ENCODE measurements around the gene FHIP2A.
"Not testable (repeated sequence)": the region's sequence is repeated elsewhere in the genome, so short reads cannot be mapped to it uniquely, and the experiment has no call there.

FHIP2A gene

DNA sequence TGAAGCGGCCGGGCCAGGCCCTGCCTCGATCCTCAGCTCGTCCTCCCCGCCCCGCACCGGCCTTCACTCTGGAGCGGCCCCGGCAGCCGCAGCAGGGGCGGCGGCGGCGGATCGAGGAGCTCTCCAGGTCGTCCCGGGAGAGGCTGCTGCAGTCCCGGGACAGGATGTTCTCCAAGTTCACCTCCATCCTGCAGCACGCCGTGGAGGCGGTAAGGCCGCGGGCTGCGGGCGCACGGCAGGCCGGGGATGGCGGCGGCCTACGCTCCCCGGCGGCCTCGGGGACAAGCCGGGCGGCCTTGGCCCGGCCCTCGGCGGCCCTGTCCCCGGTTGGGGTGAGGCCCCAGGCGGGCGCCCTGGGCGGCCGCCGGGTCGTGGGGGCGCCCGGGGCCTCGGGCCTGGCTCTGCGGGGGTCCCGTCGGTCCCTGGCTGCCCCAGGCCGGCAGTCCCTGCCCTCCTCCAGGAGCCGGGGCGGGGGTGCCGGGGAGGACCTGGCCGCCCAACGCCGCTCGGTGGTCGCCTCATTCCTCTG is 399 bp downstream of the FHIP2A start:
- FAIRE-seq: no peak

GRCh38 chr10:114822444-114823076 is 980 bp downstream of the FHIP2A start:
- FAIRE-seq: peak; percentile 96

GRCh38 chr10:114823077-114823463 is 1.5 kb downstream of the FHIP2A start:
- FAIRE-seq: peak; percentile 53

DNA sequence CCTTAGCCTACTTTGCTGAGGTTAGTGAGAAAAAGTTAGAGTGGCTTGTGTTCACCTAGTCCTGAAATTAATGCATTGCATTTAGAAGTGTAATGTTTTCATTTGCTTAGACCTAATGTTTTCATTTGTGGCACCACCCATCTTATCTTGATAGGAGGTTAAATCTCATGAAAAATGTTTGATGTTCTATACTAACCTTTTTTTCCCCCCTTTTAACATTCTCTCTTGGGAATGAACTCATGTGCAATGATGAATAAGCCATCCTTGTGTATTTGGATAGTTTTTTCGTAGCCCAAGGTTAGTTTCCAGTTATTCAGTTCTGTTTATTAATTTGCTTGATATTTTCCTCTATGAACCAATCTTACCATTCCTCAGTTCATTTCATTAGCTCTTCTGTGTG is 2.8 kb downstream of the FHIP2A start:
- no peak for FAIRE-seq

GRCh38 chr10:114825513-114826253 is 4.1 kb downstream of the FHIP2A start:
- no peak for FAIRE-seq

GRCh38 chr10:114829160-114829909 is 7.8 kb downstream of the FHIP2A start:
- no peak for FAIRE-seq

GRCh38 chr10:114831186-114831867 is 9.7 kb downstream of the FHIP2A start:
- no peak for FAIRE-seq

DNA sequence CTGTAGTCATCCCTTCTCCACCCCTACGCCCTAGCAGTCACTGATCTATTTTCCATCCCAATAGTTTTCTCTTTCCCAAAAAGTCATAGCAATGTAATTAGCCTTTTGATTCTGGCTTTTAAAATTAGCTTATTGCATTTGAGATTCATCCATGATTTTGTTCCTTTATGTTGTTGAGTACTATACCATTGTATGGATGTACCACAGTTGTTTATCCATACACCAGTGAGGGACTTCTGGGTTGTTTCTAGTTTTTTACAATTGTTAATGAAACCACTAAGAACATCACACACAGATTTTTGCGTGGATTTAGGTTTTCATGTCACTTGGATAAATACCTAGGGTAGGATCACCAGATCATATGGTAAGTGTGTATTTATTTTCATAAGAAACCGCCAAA is 16.1 kb downstream of the FHIP2A start:
- no peak for FAIRE-seq

GRCh38 chr10:114839901-114840300 is 18.3 kb downstream of the FHIP2A start:
- no peak for FAIRE-seq

- no peak for FAIRE-seq
Observed at GRCh38 chr10:114845978-114846693, 24.6 kb downstream of the FHIP2A start.

GRCh38 chr10:114847517-114847916 is 25.9 kb downstream of the FHIP2A start:
- FAIRE-seq: not testable (repeated sequence)

GRCh38 chr10:114849674-114850073 is 28.1 kb downstream of the FHIP2A start:
- no peak for FAIRE-seq

DNA sequence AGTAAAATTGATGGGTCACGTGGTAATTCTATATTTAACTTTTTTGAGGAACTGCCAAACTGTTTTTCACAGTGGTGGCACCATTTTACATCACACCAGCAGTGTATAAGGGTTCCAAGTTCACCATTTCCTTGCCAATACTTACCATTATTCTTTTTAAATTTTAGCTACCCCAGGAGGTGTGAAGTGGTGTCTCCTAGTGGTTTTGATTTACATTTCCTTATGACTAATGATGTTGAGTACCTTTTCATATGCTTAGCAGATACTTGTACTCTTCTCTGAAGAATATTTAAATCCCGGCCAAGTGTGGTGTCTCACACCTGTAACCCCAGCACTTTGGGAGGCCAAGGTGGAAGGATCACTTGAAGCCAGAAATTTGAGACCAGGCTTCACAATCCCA is 28.5 kb downstream of the FHIP2A start:
- FAIRE-seq: no peak

- FAIRE-seq: no peak
Observed at GRCh38 chr10:114851336-114851735, 29.8 kb downstream of the FHIP2A start.

DNA sequence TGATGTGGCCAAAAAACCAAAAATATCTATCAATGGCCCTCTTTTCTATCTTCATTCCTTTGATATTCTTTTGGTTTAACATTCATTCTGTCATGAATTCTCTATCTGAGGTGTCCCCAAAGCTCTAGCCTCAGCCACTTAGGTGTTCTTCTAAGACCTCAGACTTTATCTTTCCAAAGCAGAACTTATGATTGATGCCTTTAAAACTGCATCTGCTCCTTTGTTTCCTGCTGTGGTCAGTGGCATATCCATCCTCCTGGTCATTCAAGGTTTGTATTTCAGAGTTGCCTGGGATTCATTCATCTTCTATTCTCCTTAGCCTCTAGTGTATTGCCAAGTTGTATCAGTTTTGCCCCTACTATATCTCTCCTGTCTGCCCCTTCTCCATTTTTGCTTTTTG is 30.6 kb downstream of the FHIP2A start:
- no peak for FAIRE-seq

GRCh38 chr10:114854906-114855305 is 33.3 kb downstream of the FHIP2A start:
- no peak for FAIRE-seq

DNA sequence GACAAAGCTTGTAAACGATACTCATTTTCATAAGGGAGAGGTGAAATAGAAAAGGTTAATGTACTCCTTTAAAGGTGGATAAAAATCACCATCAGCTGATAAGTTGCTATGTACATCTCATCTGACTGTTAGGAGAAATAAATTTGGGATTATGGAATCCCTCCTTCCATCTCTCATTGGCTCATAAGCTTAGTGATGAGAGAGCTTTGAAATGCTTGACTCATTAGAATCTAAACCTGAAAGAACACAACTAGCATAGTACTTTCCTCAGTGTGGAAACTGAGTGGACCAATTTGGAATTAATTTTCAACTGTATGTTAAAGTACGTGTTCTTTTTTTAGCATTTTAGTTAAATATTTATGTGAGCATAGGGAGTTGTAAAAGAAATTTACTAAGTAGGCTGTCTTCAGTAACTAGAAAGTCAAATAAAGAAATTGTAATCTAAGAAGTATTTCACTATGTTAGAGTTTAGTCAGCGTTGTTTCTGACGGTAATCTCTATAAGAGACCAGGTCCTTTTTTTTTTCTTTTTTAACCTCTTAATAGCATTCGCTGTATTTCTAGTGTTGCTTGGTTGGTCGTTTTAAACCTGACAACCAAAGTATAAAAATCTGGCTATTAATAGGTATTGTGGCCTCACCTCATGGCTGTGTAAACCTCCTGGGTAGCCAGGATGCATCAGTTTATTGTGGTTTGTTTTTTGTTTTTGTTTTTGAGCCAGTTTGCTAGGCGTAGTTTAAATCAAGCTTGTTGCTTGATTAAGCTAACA is 34.4 kb downstream of the FHIP2A start:
- no peak for FAIRE-seq

GRCh38 chr10:114856544-114857287 is 35.1 kb downstream of the FHIP2A start:
- no peak for FAIRE-seq

DNA sequence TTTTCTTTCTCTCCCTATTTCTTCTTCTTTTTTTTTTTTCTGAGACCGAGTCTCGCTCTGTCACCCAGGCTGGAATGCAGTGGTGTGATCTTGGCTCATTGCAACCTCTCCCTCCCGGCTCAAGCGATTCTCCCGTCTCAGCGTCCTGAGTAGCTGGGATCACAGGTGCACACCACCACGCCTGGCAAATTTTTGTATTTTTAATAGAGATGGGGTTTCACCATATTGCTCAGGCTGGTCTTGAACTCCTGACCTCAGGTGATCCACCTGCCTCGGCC is 35.6 kb downstream of the FHIP2A start:
- not testable (repeated sequence) for FAIRE-seq

GRCh38 chr10:114857922-114858629 is 36.5 kb downstream of the FHIP2A start:
- FAIRE-seq: peak; percentile 94
